GM18520 (cell line): ENCODE results near the gene RARG.

Experiments
- ATAC-seq: cut with Tn5 transposase; IDR thresholded peaks from one replicate; pipeline ENCODE4 v1.9.1; 2021; ENCODE audit not compliant: unreplicated experiment

Gene RARG

GRCh38 chr12:53245286-53245685, 13.3 kb upstream of the RARG start:
- ATAC-seq, result no peak

GRCh38 chr12:53244337-53244736, 12.3 kb upstream of the RARG start:
- ATAC-seq, result no peak

- no peak for ATAC-seq
Measured at GRCh38 chr12:53241623-53242412, 9.8 kb upstream of the RARG start.

GRCh38 chr12:53239643-53240258, 7.7 kb upstream of the RARG start:
- ATAC-seq, result no peak

DNA sequence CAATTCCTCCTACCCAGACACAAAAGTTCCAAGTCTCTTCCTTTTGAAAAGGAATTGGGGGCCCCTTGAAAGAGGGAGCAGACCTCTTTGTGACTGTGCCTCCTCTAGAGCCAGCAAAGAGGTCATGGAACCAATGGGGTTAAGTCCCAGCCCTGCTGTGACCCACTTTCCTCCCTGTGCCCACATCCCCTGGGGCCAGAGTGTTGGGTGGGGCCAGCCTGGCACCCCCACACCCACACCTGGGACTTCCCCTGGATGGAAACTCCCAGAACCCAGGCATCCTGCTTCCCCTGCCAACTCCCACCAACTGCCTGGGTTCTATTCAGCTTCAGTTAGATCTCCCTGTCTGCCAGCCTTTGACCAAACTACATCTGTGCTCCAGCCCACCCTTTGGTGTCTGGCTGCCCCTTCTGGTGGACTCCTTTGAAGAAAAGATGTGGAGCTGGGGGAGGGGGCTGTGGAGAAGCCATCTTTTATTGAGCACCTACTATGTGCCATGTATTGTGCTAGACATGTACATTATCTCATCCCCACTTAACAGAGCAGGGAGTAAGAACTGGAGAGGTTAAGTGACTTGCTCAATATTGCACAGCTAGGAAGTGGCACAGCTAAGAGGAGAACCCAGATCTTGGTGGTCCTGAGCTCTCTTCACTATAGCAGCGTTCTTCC, 4.6 kb upstream of the RARG start:
- no peak for ATAC-seq

GRCh38 chr12:53235742-53236442, 3.9 kb upstream of the RARG start:
- no peak for ATAC-seq

DNA sequence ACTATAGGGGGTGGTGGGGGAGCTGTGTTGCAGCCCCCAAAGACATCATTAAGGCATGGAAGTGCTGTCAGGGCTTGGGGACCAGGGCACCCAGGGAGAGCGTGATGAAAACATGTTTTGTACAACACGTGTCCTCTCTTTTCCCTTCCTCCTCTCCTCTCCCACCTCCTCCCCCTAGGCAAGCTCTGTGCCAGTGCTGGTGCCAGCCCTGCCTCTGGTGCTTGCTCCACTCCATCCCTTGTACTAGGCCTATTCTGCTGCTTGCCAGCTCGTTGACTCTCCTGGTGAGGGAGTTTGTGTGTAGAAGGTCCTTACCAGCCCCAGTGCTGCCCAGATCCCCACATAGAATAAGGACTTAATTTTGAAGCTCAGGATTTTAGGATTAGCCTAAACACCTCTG, 3.2 kb upstream of the RARG start:
- ATAC-seq, result no peak

- no peak for ATAC-seq
Measured at GRCh38 chr12:53234271-53234914, 2.4 kb upstream of the RARG start.

- ATAC-seq, result no peak
Measured at GRCh38 chr12:53233671-53234121, 1.7 kb upstream of the RARG start.

- ATAC-seq, result no peak
Measured at GRCh38 chr12:53232646-53233461, 845 bp upstream of the RARG start.

- no peak for ATAC-seq
Measured at GRCh38 chr12:53231671-53231920, 413 bp downstream of the RARG start.

DNA sequence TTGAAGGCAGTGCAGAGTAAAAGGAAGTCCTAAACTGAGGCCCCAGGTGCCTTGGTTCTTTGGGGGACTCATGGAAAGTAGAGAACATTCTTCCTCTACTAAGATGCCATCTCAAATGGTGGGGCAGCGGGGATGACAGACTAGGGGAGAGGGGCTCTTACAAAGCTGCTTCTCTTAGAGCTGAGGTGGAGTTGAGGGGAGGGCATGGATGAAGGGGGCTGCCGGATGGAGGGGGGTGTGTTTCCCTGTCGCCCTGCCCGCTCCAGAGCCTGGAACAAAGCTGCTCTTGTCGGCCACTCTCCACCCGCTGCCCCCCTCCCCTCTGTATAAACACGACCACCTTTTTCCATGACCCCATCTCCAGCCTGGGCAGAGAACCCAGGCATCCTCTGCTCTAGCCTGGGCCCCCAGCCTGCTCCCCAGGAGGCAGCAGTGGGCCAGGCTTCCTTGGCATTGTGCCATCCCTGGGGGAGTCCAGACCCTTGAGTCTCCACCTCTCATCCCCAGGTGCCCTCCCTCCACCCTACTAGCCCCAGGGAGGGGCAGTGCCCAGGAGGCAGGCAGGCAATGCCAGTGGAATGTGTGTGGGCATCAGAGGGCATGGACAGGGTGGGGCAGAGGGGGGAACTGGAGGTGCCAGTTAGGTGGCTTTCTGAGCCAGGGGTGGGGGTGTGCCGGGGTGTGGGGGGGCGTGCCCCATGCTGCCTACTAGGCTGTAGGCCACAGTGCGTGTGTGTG, 1.7 kb downstream of the RARG start:
- ATAC-seq, result no peak

DNA sequence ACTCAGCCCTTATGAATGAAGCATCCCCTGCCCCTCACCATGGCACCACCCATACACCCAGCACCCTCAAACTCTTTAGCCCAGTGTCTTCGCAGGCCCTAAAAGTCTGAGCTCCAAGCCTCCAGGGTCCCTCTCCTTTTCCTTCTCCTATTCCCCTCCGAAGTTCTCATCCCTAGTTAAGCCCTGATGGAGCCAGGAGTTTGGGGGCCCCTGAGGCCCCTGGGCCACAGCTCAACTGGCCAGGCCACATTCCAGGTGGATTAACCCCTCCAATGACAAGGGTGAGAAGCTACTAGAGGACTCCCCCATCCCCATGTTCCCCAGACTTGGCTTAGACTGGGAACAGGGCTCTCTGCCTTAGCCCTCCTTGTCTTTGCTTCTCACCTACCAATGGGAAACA, 2.6 kb downstream of the RARG start:
- ATAC-seq, result no peak

DNA sequence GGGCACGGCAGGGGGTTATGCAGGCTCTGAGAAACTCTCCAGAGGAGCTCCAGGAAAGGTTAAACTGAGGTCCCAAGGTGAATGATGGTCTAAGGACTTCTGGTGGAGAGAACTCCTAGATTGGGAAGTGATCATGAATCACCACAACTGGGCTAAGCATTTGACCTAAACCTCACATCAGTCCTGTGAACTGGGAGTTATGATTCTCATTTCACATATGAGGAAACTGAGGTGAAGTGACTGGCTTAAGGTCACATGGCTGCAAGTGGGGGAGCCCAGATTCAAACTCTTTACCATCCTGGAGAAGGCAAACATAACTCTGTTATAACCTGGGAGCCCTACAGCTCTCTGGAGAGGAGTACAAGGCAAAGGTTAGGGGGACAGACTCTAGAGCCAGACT, 4.2 kb downstream of the RARG start:
- no peak for ATAC-seq

GRCh38 chr12:53227341-53227740, 4.7 kb downstream of the RARG start:
- ATAC-seq, result no peak

DNA sequence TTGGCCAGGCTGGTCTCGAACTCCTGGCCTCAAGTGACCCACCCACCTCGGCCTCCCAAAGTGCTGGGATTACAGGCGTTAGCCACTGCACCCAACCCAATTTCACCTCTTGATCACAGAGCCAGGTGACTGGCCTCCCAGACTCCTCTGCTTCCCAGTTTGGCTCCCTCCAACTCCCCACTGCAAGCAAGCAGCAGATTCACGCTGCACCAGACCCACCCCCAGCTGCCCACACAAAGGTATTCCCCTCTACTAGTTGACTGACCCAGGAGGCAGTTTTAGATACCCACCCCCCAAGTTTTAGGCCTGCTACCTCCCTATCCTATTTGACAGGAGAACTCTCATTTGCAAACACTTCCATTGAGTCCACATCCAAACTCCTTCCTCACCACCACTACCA, 5.2 kb downstream of the RARG start:
- no peak for ATAC-seq

GRCh38 chr12:53225635-53226424, 6.2 kb downstream of the RARG start:
- no peak for ATAC-seq

GRCh38 chr12:53224897-53225634, 6.9 kb downstream of the RARG start:
- no peak for ATAC-seq
